HEK293 (cell line): ENCODE measurements around the gene CASS4.

Experiments used
- CTCF ChIA-PET: fragments of 350-600 bp; formaldehyde crosslinking; extraction: SDS; loops from one replicate; lab custom pipeline; 2021; ENCODE audit warnings: antibody characterized with exemption; lab: Yijun Ruan, JAX
- POLR2A ChIA-PET: fragments of 300-600 bp; formaldehyde crosslinking; extraction: SDS; loops from one replicate; lab custom pipeline; 2020; ENCODE audit warnings: antibody characterized with exemption, inconsistent platforms; lab: Yijun Ruan, JAX
- H3K27ac ChIP-seq: fragments of 200-500 bp; sonication (Bioruptor generic); 2 replicates; pipeline ENCODE4 v1.5.1; 2014; ENCODE audit warnings: low read depth, low read length, control low read depth, inconsistent platforms; ENCODE audit errors: extremely low read depth
- H3K36me3 ChIP-seq, 2 experiments: fragments of 200-500 bp in 1 of 2; sonication (Bioruptor generic) in 1 of 2; 1 replicate in 1 of 2; 2 replicates in 1 of 2; pipeline ENCODE4 v1.5.1; 2014 to 2017; ENCODE audit warnings: inconsistent platforms in 2 of 2, low read length in 2 of 2; ENCODE audit not compliant: control insufficient read depth in 2 of 2, insufficient read depth in 1 of 2
- H3K4me1 ChIP-seq: fragments of 200-500 bp; sonication (Bioruptor generic); 2 replicates; pipeline ENCODE4 v1.5.1; 2014; ENCODE audit warnings: mild to moderate bottlenecking, low read length, inconsistent platforms; ENCODE audit not compliant: control insufficient read depth, insufficient read depth
- H3K4me3 ChIP-seq: 2 replicates; pipeline ENCODE4 v1.5.1; 2011; ENCODE audit warnings: low read depth, mild to moderate bottlenecking, control low read depth, low read length, moderate library complexity
- H3K9me3 ChIP-seq: fragments of 200-500 bp; sonication (Bioruptor generic); 2 replicates; pipeline ENCODE4 v1.5.1; 2014; ENCODE audit warnings: low read depth, low read length, inconsistent platforms; ENCODE audit not compliant: control insufficient read depth, insufficient read depth
- GLI2 ChIP-seq: fragments of 450-650 bp; formaldehyde crosslinking; IDR thresholded peaks from 2 replicates; pipeline ENCODE4; 2017; ENCODE audit warnings: missing biosample characterization, missing genetic modification characterization, low read depth, borderline replicate concordance
- HOXC10 ChIP-seq: sonication (generic); formaldehyde crosslinking; IDR thresholded peaks from 2 replicates; pipeline ENCODE4 v1.8.1; 2023; ENCODE audit warnings: mild to moderate bottlenecking, missing genetic modification reagents
- KLF8 ChIP-seq: fragments of 450-650 bp; formaldehyde crosslinking; IDR thresholded peaks from 2 replicates; pipeline ENCODE4 v1.5.1; 2016; ENCODE audit warnings: missing biosample characterization, missing genetic modification characterization
- SCRT2 ChIP-seq: fragments of 450-650 bp; formaldehyde crosslinking; IDR thresholded peaks from 2 replicates; pipeline ENCODE4 v1.5.1; 2016; ENCODE audit warnings: missing biosample characterization, missing genetic modification characterization
- TRIM28 ChIP-seq: IDR thresholded peaks from 2 replicates; pipeline ENCODE4 v1.6.1; 2011; ENCODE audit warnings: low read length, control low read depth, borderline replicate concordance
- ZBTB20 ChIP-seq: fragments of 450-650 bp; formaldehyde crosslinking; IDR thresholded peaks from 2 replicates; pipeline ENCODE4 v1.5.1; 2016; ENCODE audit warnings: missing biosample characterization, missing genetic modification characterization
- ZNF132 ChIP-seq: fragments of 450-650 bp; formaldehyde crosslinking; IDR thresholded peaks from 2 replicates; pipeline ENCODE4 v1.5.1; 2017; ENCODE audit warnings: missing biosample characterization, missing genetic modification characterization, borderline replicate concordance
- ZNF157 ChIP-seq: fragments of 450-650 bp; formaldehyde crosslinking; IDR thresholded peaks from 2 replicates; pipeline ENCODE4 v1.5.1; 2016; ENCODE audit warnings: missing biosample characterization, missing genetic modification characterization
- ZNF169 ChIP-seq: fragments of 450-650 bp; formaldehyde crosslinking; IDR thresholded peaks from 2 replicates; pipeline ENCODE4 v1.5.1; 2016; ENCODE audit warnings: missing biosample characterization, missing genetic modification characterization
- ZNF184 ChIP-seq: fragments of 450-650 bp; IDR thresholded peaks from 2 replicates; pipeline ENCODE4 v1.5.1; 2018; ENCODE audit warnings: missing biosample characterization, mild to moderate bottlenecking, missing genetic modification characterization
- ZNF223 ChIP-seq: fragments of 450-650 bp; formaldehyde crosslinking; IDR thresholded peaks from 2 replicates; pipeline ENCODE4 v1.5.1; 2016; ENCODE audit warnings: missing biosample characterization, missing genetic modification characterization
- ZNF561 ChIP-seq: fragments of 450-650 bp; IDR thresholded peaks from 2 replicates; pipeline ENCODE4 v1.5.1; 2018; ENCODE audit warnings: missing biosample characterization, missing genetic modification characterization, borderline replicate concordance
- ZNF610 ChIP-seq: fragments of 450-650 bp; formaldehyde crosslinking; IDR thresholded peaks from 2 replicates; pipeline ENCODE4 v1.5.1; 2016; ENCODE audit warnings: missing biosample characterization, missing genetic modification characterization, borderline replicate concordance
- ZNF670 ChIP-seq: fragments of 450-650 bp; formaldehyde crosslinking; IDR thresholded peaks from 2 replicates; pipeline ENCODE4 v1.5.1; 2016; ENCODE audit warnings: missing biosample characterization, missing genetic modification characterization, low read depth
- ZNF701 ChIP-seq: fragments of 450-650 bp; formaldehyde crosslinking; IDR thresholded peaks from 2 replicates; pipeline ENCODE4 v1.5.1; 2016; ENCODE audit warnings: missing biosample characterization, missing genetic modification characterization
- ZNF76 ChIP-seq: fragments of 450-650 bp; formaldehyde crosslinking; IDR thresholded peaks from 2 replicates; pipeline ENCODE4; 2016; ENCODE audit warnings: low read depth, missing biosample characterization, missing genetic modification characterization, borderline replicate concordance
- ZNF776 ChIP-seq: fragments of 450-650 bp; formaldehyde crosslinking; IDR thresholded peaks from 2 replicates; pipeline ENCODE4 v1.5.0; 2017; ENCODE audit warnings: missing biosample characterization, missing genetic modification characterization, borderline replicate concordance
- ZSCAN23 ChIP-seq: fragments of 450-650 bp; formaldehyde crosslinking; IDR thresholded peaks from 2 replicates; pipeline ENCODE4 v1.5.1; 2016; ENCODE audit warnings: missing biosample characterization, missing genetic modification characterization
- TF ChIP-seq, protein P1 (sequence below): fragments of 450-650 bp; formaldehyde crosslinking; IDR thresholded peaks from 2 replicates; pipeline ENCODE4 v1.5.1; 2017; ENCODE audit warnings: missing biosample characterization, missing genetic modification characterization
- TF ChIP-seq, protein P2 (sequence below): fragments of 450-650 bp; formaldehyde crosslinking; conservative IDR thresholded peaks from 2 replicates; pipeline ENCODE4 v1.5.1; 2016; ENCODE audit warnings: low read depth, missing biosample characterization, missing genetic modification characterization
- TF ChIP-seq, protein P3 (sequence below): fragments of 450-650 bp; formaldehyde crosslinking; IDR thresholded peaks from 2 replicates; pipeline ENCODE4 v1.5.1; 2016; ENCODE audit warnings: missing biosample characterization, missing genetic modification characterization
- TF ChIP-seq, protein P4 (sequence below): fragments of 450-650 bp; formaldehyde crosslinking; IDR thresholded peaks from 2 replicates; pipeline ENCODE4 v1.5.1; 2016; ENCODE audit warnings: missing biosample characterization, missing genetic modification characterization

CASS4 gene

DNA sequence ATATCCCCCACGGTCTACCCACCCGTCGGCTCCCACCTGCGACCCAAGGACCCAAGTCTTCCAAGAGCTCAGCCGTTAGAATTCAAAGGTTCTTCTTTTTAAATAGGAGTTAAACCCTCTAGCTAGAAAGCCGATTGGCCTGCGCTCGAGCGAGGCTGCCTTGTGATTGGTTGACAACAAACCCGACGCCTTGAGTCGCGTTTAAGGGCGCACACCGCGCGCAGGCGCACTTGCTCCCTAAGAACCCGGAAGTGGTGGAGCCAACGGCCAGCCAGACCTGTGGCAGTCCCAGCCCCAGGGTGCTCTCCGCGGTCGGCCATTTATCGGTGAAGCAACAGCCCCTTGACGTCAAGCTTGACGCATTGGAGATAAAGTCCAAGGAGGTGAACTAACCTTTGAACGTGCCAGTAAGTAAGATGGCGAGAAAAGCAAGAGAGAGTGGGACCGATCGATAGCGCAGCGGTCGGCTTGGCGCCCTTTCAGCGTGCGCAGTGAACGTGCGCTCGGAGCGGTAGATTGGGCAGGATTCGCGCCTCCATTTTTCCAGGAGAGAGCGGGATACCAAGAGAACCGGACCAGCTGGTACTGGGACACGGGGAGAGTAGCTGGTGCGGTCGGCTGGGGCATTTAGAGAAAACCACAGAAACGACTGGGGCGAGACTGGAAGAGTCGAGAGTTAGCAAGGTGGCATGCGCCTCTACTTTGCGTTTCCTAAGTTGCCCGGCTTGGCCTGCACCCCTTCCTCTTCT, 19.8 kb upstream of the CASS4 start, which contains the start of the genes AURKA and CSTF1 (continued):
- TF ChIP-seq ZNF157 (tag by site-specific recombination) (no peak), ZNF169 (tag by site-specific recombination) (no peak), ZNF701 (tag by site-specific recombination) (no peak), TRIM28 (no peak; the same call in 1 of the 2 replicates), ZNF561 (peak; percentile 93), ZNF132 (no peak), SCRT2 (tag by site-specific recombination) (peak; percentile 100), ZNF610 (tag by site-specific recombination) (peak; percentile 63; the same call in 1 of the 2 replicates), ZNF223 (no peak), ZSCAN23 (no peak), ZNF776 (tag by site-specific recombination) (no peak), HOXC10 (CRISPR knock-in tag) (no peak), GLI2 (tag by site-specific recombination) (no peak), ZNF76 (tag by site-specific recombination) (peak; percentile 94)
- TF ChIP-seq, protein P1, sequence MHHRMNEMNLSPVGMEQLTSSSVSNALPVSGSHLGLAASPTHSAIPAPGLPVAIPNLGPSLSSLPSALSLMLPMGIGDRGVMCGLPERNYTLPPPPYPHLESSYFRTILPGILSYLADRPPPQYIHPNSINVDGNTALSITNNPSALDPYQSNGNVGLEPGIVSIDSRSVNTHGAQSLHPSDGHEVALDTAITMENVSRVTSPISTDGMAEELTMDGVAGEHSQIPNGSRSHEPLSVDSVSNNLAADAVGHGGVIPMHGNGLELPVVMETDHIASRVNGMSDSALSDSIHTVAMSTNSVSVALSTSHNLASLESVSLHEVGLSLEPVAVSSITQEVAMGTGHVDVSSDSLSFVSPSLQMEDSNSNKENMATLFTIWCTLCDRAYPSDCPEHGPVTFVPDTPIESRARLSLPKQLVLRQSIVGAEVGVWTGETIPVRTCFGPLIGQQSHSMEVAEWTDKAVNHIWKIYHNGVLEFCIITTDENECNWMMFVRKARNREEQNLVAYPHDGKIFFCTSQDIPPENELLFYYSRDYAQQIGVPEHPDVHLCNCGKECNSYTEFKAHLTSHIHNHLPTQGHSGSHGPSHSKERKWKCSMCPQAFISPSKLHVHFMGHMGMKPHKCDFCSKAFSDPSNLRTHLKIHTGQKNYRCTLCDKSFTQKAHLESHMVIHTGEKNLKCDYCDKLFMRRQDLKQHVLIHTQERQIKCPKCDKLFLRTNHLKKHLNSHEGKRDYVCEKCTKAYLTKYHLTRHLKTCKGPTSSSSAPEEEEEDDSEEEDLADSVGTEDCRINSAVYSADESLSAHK: no peak; the same call in 1 of the 2 replicates
- TF ChIP-seq, protein P2, sequence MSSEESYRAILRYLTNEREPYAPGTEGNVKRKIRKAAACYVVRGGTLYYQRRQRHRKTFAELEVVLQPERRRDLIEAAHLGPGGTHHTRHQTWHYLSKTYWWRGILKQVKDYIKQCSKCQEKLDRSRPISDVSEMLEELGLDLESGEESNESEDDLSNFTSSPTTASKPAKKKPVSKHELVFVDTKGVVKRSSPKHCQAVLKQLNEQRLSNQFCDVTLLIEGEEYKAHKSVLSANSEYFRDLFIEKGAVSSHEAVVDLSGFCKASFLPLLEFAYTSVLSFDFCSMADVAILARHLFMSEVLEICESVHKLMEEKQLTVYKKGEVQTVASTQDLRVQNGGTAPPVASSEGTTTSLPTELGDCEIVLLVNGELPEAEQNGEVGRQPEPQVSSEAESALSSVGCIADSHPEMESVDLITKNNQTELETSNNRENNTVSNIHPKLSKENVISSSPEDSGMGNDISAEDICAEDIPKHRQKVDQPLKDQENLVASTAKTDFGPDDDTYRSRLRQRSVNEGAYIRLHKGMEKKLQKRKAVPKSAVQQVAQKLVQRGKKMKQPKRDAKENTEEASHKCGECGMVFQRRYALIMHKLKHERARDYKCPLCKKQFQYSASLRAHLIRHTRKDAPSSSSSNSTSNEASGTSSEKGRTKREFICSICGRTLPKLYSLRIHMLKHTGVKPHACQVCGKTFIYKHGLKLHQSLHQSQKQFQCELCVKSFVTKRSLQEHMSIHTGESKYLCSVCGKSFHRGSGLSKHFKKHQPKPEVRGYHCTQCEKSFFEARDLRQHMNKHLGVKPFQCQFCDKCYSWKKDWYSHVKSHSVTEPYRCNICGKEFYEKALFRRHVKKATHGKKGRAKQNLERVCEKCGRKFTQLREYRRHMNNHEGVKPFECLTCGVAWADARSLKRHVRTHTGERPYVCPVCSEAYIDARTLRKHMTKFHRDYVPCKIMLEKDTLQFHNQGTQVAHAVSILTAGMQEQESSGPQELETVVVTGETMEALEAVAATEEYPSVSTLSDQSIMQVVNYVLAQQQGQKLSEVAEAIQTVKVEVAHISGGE: peak; percentile 92
- TF ChIP-seq, protein P3, sequence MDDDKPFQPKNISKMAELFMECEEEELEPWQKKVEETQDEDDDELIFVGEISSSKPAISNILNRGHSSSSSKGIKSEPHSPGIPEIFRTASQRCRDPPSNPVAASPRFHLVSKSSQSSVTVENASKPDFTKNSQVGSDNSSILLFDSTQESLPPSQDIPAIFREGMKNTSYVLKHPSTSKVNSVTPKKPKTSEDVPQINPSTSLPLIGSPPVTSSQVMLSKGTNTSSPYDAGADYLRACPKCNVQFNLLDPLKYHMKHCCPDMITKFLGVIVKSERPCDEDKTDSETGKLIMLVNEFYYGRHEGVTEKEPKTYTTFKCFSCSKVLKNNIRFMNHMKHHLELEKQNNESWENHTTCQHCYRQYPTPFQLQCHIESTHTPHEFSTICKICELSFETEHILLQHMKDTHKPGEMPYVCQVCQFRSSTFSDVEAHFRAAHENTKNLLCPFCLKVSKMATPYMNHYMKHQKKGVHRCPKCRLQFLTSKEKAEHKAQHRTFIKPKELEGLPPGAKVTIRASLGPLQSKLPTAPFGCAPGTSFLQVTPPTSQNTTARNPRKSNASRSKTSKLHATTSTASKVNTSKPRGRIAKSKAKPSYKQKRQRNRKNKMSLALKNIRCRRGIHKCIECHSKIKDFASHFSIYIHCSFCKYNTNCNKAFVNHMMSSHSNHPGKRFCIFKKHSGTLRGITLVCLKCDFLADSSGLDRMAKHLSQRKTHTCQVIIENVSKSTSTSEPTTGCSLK (tag by site-specific recombination): no peak

DNA sequence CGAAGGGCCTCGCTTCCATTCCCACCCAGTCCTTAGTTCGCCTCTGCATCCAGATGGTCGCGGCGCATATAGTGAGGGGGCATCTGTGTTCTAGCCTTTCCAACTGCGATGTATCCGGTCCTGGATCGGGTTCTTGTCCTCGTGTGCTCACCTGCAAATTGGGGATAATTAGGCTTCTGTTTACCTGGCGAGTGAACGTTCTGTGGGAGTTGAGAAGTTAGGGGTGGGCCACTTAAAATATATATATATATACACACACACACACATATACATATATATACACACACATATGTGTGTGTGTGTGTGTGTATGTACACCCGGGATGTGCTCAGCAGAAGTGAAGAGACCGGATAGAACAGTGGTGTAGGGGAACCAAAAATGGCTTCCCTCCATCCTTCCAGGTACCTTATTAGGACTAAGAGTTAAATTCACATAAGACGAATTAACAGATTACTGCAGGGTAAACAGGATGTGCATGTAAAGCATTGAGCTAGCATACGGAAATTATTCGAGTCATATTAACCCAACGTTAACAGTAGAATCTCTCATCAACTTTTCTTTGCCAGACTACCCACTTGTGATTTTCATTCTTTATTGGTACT, 19.1 kb upstream of the CASS4 start:
- H3K27ac ChIP-seq: peak overlapping the region; percentile 83
- POLR2A ChIA-PET: interaction anchor here (0.6 to 2.4 kb wide), 4 partner anchors 10 to 1218 kb away, joined by 5 to 31 read pairs (median 8); partner anchors contain the start of gene FAM210B
- CTCF ChIA-PET: interaction anchor here (0.7 to 1.0 kb wide), 3 partner anchors 9 to 19 kb away, joined by 3 to 5 read pairs (median 3); no protein-coding TSS in a partner anchor
- H3K4me3 ChIP-seq: peak overlapping the region; percentile 88
- H3K4me1 ChIP-seq: peaks cover 4% of the 10 kb centered on the region; the same call in 1 of the 2 replicates
- peaks cover 20 to 72% of the 10 kb centered on the region in 2 experiments for H3K36me3 ChIP-seq
- no peaks in the 10 kb centered on the region for H3K9me3 ChIP-seq
- no peak for TF ChIP-seq ZNF670 (tag by site-specific recombination)
- TF ChIP-seq, protein P2: peak; percentile 66
- TF ChIP-seq ZNF184 (tag by site-specific recombination): 0 out of 2 replicates have a peak, but pooled peaks have one; percentile 20
- TF ChIP-seq KLF8 (tag by site-specific recombination): no peak
- TF ChIP-seq ZBTB20 (tag by site-specific recombination): 0 out of 2 replicates have a peak, but pooled peaks have one; percentile 7
- TF ChIP-seq ZNF776 (tag by site-specific recombination): no peak
- TF ChIP-seq, protein P4, sequence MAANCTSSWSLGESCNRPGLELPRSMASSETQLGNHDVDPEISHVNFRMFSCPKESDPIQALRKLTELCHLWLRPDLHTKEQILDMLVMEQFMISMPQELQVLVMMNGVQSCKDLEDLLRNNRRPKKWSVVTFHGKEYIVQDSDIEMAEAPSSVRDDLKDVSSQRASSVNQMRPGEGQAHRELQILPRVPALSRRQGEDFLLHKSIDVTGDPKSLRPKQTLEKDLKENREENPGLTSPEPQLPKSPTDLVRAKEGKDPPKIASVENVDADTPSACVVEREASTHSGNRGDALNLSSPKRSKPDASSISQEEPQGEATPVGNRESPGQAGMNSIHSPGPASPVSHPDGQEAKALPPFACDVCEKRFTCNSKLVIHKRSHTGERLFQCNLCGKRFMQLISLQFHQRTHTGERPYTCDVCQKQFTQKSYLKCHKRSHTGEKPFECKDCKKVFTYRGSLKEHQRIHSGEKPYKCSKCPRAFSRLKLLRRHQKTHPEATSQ: 0 out of 2 replicates have a peak, but pooled peaks have one; percentile 2
